Testis (tissue), 2 donors: ENCODE measurements around the gene NFATC2.

ENCODE experiments used
- POLR2A ChIP-seq: fragments of 450-650 bp; IDR thresholded peaks from one replicate; pipeline ENCODE4 v1.6.1; 2017; ENCODE audit warnings: antibody characterized with exemption, mild to moderate bottlenecking, moderate library complexity
- TF ChIP-seq, protein P1 (sequence below), 3 experiments: fragments of 450-650 bp in 2 of 3; fragments of 200-600 bp in 1 of 3; sonication (generic) in 1 of 3; IDR thresholded peaks; one replicate each; pipeline ENCODE4 v1.5.1; 2016 to 2019; ENCODE audit warnings: antibody characterized with exemption in 3 of 3, mild to moderate bottlenecking in 2 of 3, moderate library complexity in 1 of 3

DNA sequence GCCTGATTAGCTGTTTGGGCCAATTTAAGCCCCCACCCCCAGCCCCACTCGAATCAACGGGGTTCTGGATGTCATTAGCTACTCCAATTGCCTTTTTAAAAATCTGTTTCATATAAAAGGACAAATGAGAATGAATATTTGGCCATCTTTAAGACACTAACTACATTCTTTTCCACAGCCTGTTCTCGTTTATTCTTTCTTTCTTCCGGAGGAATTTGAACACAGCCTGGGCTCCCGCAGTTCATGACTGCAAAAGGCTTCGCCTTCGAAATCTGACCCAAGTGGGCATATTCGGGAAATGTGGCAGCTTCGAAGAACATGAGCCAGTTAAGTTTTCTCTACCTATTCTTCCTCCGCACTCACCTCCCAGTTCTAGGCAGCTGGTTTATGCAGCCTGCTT is 49.4 kb upstream of the NFATC2 start:
- TF ChIP-seq, protein P1, sequence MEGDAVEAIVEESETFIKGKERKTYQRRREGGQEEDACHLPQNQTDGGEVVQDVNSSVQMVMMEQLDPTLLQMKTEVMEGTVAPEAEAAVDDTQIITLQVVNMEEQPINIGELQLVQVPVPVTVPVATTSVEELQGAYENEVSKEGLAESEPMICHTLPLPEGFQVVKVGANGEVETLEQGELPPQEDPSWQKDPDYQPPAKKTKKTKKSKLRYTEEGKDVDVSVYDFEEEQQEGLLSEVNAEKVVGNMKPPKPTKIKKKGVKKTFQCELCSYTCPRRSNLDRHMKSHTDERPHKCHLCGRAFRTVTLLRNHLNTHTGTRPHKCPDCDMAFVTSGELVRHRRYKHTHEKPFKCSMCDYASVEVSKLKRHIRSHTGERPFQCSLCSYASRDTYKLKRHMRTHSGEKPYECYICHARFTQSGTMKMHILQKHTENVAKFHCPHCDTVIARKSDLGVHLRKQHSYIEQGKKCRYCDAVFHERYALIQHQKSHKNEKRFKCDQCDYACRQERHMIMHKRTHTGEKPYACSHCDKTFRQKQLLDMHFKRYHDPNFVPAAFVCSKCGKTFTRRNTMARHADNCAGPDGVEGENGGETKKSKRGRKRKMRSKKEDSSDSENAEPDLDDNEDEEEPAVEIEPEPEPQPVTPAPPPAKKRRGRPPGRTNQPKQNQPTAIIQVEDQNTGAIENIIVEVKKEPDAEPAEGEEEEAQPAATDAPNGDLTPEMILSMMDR (IDR thresholded peaks at IDR 0.05): no peak
- no peak for TF ChIP-seq POLR2A
